SK-MEL-5 (cell line): Measurements from ENCODE around the gene ZNF740. TPM values are rescaled to one million over a fixed set of nuclear protein-coding genes. Genes with fewer than 3 reads are reported as not detected.
"Not testable (repeated sequence)": the region's sequence is repeated elsewhere in the genome, so short reads cannot be mapped to it uniquely, and the experiment has no call there.

Source experiments
- DNase-seq: peaks from one replicate; pipeline ENCODE4 v3.0.0-alpha.2; 2016; ENCODE audit warnings: low read depth, low spot score
- in situ Hi-C: cut with HindIII; loops from 2 replicates; pipeline ENCODE4 v1.10.0; 2016; ENCODE audit warnings: low sequenced_read_pairs, high pct_unique_total_duplicates, low pct_unique_long_range_greater_than_20kb
- total RNA-seq: library from RNA; depleted of rRNA; stranded (reverse); fragments of >200 nt; shearing (Covaris generic); gene quantifications from 2 replicates; pipeline ENCODE4 v1.2.3, GENCODE V29; 2014

Gene ZNF740
- total RNA-seq, 1 experiment from 2014 or later: 11.7 TPM

GRCh38 chr12:53170876-53171724 lies 9.4 kb upstream of the ZNF740 start:
- in situ Hi-C loops: no loop called here
- DNase-seq: no peak

- DNase-seq: no peak
These were observed 8.7 kb upstream of the ZNF740 start for GRCh38 chr12:53171725-53172329.

GRCh38 chr12:53172352-53172751 lies 8.2 kb upstream of the ZNF740 start:
- DNase-seq: no peak
- in situ Hi-C loops: no loop called here

More at GRCh38 chr12:53171725-53172329, 8.7 kb upstream of the ZNF740 start:
- in situ Hi-C loops: no loop called here

GRCh38 chr12:53173085-53173715 lies 7.3 kb upstream of the ZNF740 start:
- in situ Hi-C loops: no loop called here
- DNase-seq: no peak

GRCh38 chr12:53174881-53175491 lies 5.5 kb upstream of the ZNF740 start:
- in situ Hi-C loops: no loop called here
- peak; percentile 76 for DNase-seq

- DNase-seq: no peak
- in situ Hi-C loops: no loop called here
These were observed 3.8 kb upstream of the ZNF740 start for GRCh38 chr12:53176750-53177149.

- DNase-seq, in situ Hi-C loops: not testable (repeated sequence)
These were observed 3.1 kb upstream of the ZNF740 start for GRCh38 chr12:53177447-53177846.

GRCh38 chr12:53178803-53179202 lies 1.7 kb upstream of the ZNF740 start:
- DNase-seq, in situ Hi-C loops: not testable (repeated sequence)

- in situ Hi-C loops: no loop called here
- DNase-seq: no peak
These were observed 769 bp upstream of the ZNF740 start for GRCh38 chr12:53179687-53180219.

- DNase-seq: peak; percentile 85
- in situ Hi-C loops: no loop called here
These were observed 566 bp downstream of the ZNF740 start for GRCh38 chr12:53180931-53181645.

GRCh38 chr12:53181935-53182334 lies 1.4 kb downstream of the ZNF740 start:
- no peak for DNase-seq
- in situ Hi-C loops: no loop called here

- DNase-seq: no peak
- in situ Hi-C loops: no loop called here
These were observed 2.4 kb downstream of the ZNF740 start for GRCh38 chr12:53182903-53183302.

GRCh38 chr12:53184828-53185227 lies 4.3 kb downstream of the ZNF740 start:
- in situ Hi-C loops: no loop called here

GRCh38 chr12:53185582-53186153 lies 5.1 kb downstream of the ZNF740 start:
- no peak for DNase-seq
- in situ Hi-C loops: no loop called here

More at GRCh38 chr12:53184828-53185227, 4.3 kb downstream of the ZNF740 start:
- no peak for DNase-seq

GRCh38 chr12:53186745-53187144 lies 6.2 kb downstream of the ZNF740 start:
- DNase-seq: no peak
- in situ Hi-C loops: no loop called here

GRCh38 chr12:53187145-53187899 lies 6.8 kb downstream of the ZNF740 start:
- in situ Hi-C loops: no loop called here
- DNase-seq: no peak
